Bronchial epithelial cell (primary cell): Measurements from ENCODE around the gene FAM53B. TPM values are rescaled to one million over a fixed set of nuclear protein-coding genes. Genes with fewer than 3 reads are reported as not detected.

Experiments used
- DNase-seq: peaks from one replicate; pipeline ENCODE4 v3.0.0-alpha.2; 2010; ENCODE audit warnings: low read depth
- FAIRE-seq: peaks from 2 replicates; lab custom pipeline; 2011; peaks lifted over from hg19 to GRCh38; lab: Jason Lieb, UNC
- H3K27me3 ChIP-seq: 2 replicates; pipeline ENCODE4 v1.5.1; 2011; ENCODE audit warnings: low read length; ENCODE audit not compliant: control insufficient read depth, insufficient read depth
- H3K36me3 ChIP-seq: 2 replicates; pipeline ENCODE4 v1.5.1; 2011; ENCODE audit warnings: low read length; ENCODE audit not compliant: control insufficient read depth, insufficient read depth
- H3K4me3 ChIP-seq: 2 replicates; pipeline ENCODE4 v1.5.1; 2011; ENCODE audit warnings: mild to moderate bottlenecking, low read depth, low read length, control low read depth
- CTCF ChIP-seq: IDR thresholded peaks from 2 replicates; pipeline ENCODE4 v1.5.1; 2011; ENCODE audit warnings: mild to moderate bottlenecking, moderate library complexity, low read length, control low read depth, inconsistent platforms; ENCODE audit not compliant: insufficient read depth, severe bottlenecking
- total RNA-seq: library from RNA; depleted of rRNA; stranded (reverse); fragments of >200 nt; gene quantifications from 2 replicates; pipeline ENCODE4 v1.2.1, GENCODE V29; 2014

The FAM53B gene
- total RNA-seq, 1 donor from 2014 or later: 19.5 TPM

- FAIRE-seq (no peak), DNase-seq (no peak)
- H3K36me3 ChIP-seq: peaks cover 4% of the 10 kb centered on the region
- no peak for TF ChIP-seq CTCF
- no peaks in the 10 kb centered on the region for H3K27me3 ChIP-seq
- H3K4me3 ChIP-seq: no peak overlapping the region
Measured at GRCh38 chr10:124636271-124636995, 107.7 kb downstream of the FAM53B start.

- DNase-seq: peak; percentile 91
- Histone ChIP-seq H3K27me3 (no peaks in the 10 kb centered on the region), H3K36me3 (peaks cover 2% of the 10 kb centered on the region), H3K4me3 (no peak overlapping the region)
- no peak for TF ChIP-seq CTCF
- peak; percentile 96 for FAIRE-seq
Measured at GRCh38 chr10:124632566-124632965, 111.6 kb downstream of the FAM53B start.

- Histone ChIP-seq H3K36me3 (no peaks in the 10 kb centered on the region), H3K4me3 (no peak overlapping the region), H3K27me3 (no peaks in the 10 kb centered on the region)
- DNase-seq (peak; percentile 65), FAIRE-seq (peak; percentile 58)
- TF ChIP-seq CTCF: peak; percentile 67
Measured at GRCh38 chr10:124632064-124632531, 112.1 kb downstream of the FAM53B start.

GRCh38 chr10:124630551-124630950 is 113.6 kb downstream of the FAM53B start:
- no peak overlapping the region for H3K4me3 ChIP-seq
- TF ChIP-seq CTCF: no peak
- FAIRE-seq (peak; percentile 64), DNase-seq (no peak)
- no peaks in the 10 kb centered on the region for H3K27me3 ChIP-seq
- H3K36me3 ChIP-seq: no peaks in the 10 kb centered on the region

- FAIRE-seq: no peak
- Histone ChIP-seq H3K36me3 (no peaks in the 10 kb centered on the region), H3K4me3 (no peak overlapping the region), H3K27me3 (no peaks in the 10 kb centered on the region)
- DNase-seq: no peak
- no peak for TF ChIP-seq CTCF
Measured at GRCh38 chr10:124629842-124630241, 114.3 kb downstream of the FAM53B start.

- Histone ChIP-seq H3K27me3 (no peaks in the 10 kb centered on the region), H3K36me3 (no peaks in the 10 kb centered on the region), H3K4me3 (no peak overlapping the region)
- no peak for DNase-seq
- no peak for TF ChIP-seq CTCF
- no peak for FAIRE-seq
Measured at GRCh38 chr10:124629415-124629814, 114.8 kb downstream of the FAM53B start.
